ENCODE measurements around the gene ADAD2. TPM values are rescaled to one million over a fixed set of nuclear protein-coding genes. Genes with fewer than 3 reads are reported as not detected.

Gene ADAD2
- total and polyA plus RNA-seq, 4 donors = 0.14 to 0.44 (median 0.33) TPM; not detected in 1

DNA sequence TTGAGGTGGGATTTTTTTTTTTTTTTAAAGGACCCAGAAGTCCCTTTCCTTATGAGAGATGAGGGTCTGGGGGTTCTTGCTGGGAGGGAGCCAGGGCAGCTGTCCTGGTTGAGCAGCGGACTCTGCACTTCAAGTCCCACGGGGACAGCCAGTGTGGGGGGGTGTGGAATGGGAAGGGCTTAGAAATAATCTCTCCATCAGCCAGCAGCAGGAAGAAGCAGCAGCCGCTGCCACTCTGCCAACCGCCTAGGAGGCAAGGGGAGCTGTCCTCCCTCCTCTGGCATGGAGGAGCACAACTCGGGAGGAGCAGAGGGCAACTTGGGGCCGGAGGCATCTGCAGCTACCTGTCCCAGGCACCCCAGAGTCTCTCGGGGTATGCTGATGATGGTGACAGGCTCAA, 49.0 kb downstream of the ADAD2 start, which contains the start of gene KCNG4:
Gene KCNG4, minus strand, starts transcription at position 104 of the 400 bp plus-strand sequence. CDS start 2,527 bp downstream, outside the sequence.
- Histone ChIP-seq H3K27me3 (ENCODE audit: control insufficient read depth in 4 of 4, insufficient read depth in 4 of 4, low read length in 3 of 4) (peaks cover 0 to 4% (median 1%) of the 10 kb centered on the region in 4 donors), H3K4me1 (ENCODE audit: control insufficient read depth in 4 of 4, insufficient read depth in 4 of 4, low read length in 3 of 4) (no peaks in the 10 kb centered on the region), H3K9ac (ENCODE audit: low read depth in 1 of 2, low read length in 2 of 2) (no peak within 1 kb of the TSS), H3K36me3 (ENCODE audit: control insufficient read depth in 4 of 4, insufficient read depth in 3 of 4, low read depth in 1 of 4, low read length in 3 of 4) (no peaks in the 10 kb centered on the region), H3K27ac (ENCODE audit: low read depth in 1 of 2, low read length in 2 of 2) (no peak within 1 kb of the TSS), H3K9me3 (ENCODE audit: control insufficient read depth in 4 of 4, low read length in 3 of 4) (peaks cover 0 to 2% (median 0%) of the 10 kb centered on the region in 4 donors), H3K4me3 (ENCODE audit: low read depth in 1 of 3, low read length in 3 of 3) (no peak within 1 kb of the TSS)
- WGBS = 35% methylated on average over 7 of the region's 7 CpGs
- DNase-seq (ENCODE audit: low spot score) = no peak
- no peak for TF ChIP-seq JUND (IDR thresholded peaks at IDR 0.05)
- TF ChIP-seq, protein P1, sequence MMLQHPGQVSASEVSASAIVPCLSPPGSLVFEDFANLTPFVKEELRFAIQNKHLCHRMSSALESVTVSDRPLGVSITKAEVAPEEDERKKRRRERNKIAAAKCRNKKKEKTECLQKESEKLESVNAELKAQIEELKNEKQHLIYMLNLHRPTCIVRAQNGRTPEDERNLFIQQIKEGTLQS (IDR thresholded peaks at IDR 0.05) = no peak
- no peak for TF ChIP-seq SP1 (IDR thresholded peaks at IDR 0.05)
- TF ChIP-seq EGR1 (IDR thresholded peaks at IDR 0.05; ENCODE audit: low read depth in 2 of 2) = no peak
- TF ChIP-seq, protein P2, sequence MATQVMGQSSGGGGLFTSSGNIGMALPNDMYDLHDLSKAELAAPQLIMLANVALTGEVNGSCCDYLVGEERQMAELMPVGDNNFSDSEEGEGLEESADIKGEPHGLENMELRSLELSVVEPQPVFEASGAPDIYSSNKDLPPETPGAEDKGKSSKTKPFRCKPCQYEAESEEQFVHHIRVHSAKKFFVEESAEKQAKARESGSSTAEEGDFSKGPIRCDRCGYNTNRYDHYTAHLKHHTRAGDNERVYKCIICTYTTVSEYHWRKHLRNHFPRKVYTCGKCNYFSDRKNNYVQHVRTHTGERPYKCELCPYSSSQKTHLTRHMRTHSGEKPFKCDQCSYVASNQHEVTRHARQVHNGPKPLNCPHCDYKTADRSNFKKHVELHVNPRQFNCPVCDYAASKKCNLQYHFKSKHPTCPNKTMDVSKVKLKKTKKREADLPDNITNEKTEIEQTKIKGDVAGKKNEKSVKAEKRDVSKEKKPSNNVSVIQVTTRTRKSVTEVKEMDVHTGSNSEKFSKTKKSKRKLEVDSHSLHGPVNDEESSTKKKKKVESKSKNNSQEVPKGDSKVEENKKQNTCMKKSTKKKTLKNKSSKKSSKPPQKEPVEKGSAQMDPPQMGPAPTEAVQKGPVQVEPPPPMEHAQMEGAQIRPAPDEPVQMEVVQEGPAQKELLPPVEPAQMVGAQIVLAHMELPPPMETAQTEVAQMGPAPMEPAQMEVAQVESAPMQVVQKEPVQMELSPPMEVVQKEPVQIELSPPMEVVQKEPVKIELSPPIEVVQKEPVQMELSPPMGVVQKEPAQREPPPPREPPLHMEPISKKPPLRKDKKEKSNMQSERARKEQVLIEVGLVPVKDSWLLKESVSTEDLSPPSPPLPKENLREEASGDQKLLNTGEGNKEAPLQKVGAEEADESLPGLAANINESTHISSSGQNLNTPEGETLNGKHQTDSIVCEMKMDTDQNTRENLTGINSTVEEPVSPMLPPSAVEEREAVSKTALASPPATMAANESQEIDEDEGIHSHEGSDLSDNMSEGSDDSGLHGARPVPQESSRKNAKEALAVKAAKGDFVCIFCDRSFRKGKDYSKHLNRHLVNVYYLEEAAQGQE (IDR thresholded peaks at IDR 0.05) = no peak
- no peak for TF ChIP-seq HNF4G (IDR thresholded peaks at IDR 0.05)
- no peak for TF ChIP-seq TAF1 (conservative IDR thresholded peaks at IDR 0.05)
- TF ChIP-seq GABPA (IDR thresholded peaks at IDR 0.05 in 1 of 2, conservative IDR thresholded peaks at IDR 0.05 in 1 of 2) = no peak
- TF ChIP-seq, protein P3, sequence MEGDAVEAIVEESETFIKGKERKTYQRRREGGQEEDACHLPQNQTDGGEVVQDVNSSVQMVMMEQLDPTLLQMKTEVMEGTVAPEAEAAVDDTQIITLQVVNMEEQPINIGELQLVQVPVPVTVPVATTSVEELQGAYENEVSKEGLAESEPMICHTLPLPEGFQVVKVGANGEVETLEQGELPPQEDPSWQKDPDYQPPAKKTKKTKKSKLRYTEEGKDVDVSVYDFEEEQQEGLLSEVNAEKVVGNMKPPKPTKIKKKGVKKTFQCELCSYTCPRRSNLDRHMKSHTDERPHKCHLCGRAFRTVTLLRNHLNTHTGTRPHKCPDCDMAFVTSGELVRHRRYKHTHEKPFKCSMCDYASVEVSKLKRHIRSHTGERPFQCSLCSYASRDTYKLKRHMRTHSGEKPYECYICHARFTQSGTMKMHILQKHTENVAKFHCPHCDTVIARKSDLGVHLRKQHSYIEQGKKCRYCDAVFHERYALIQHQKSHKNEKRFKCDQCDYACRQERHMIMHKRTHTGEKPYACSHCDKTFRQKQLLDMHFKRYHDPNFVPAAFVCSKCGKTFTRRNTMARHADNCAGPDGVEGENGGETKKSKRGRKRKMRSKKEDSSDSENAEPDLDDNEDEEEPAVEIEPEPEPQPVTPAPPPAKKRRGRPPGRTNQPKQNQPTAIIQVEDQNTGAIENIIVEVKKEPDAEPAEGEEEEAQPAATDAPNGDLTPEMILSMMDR (IDR thresholded peaks at IDR 0.05; ENCODE audit: low read depth, low read length, missing input control) = no peak
- TF ChIP-seq RAD21 (IDR thresholded peaks at IDR 0.05) = no peak
- TF ChIP-seq, protein P4, sequence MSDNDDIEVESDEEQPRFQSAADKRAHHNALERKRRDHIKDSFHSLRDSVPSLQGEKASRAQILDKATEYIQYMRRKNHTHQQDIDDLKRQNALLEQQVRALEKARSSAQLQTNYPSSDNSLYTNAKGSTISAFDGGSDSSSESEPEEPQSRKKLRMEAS (IDR thresholded peaks at IDR 0.05) = no peak
- TF ChIP-seq NR2F2 (IDR thresholded peaks at IDR 0.05) = no peak
- no peak for TF ChIP-seq ZBTB33 (IDR thresholded peaks at IDR 0.05)
- no peak for TF ChIP-seq FOXA1 (IDR thresholded peaks at IDR 0.05)
- TF ChIP-seq YY1 (IDR thresholded peaks at IDR 0.05) = no peak

GRCh38 chr16:84240455-84240854, 49.5 kb downstream of the ADAD2 start:
- no peak for DNase-seq (ENCODE audit: low spot score)
- H3K36me3 ChIP-seq (ENCODE audit: control insufficient read depth in 4 of 4, insufficient read depth in 3 of 4, low read depth in 1 of 4, low read length in 3 of 4) = no peaks in the 10 kb centered on the region
- TF ChIP-seq, protein P1 (IDR thresholded peaks at IDR 0.05) = no peak
- TF ChIP-seq EGR1 (IDR thresholded peaks at IDR 0.05; ENCODE audit: low read depth in 2 of 2) = no peak
- TF ChIP-seq YY1 (IDR thresholded peaks at IDR 0.05) = no peak
- no peak for TF ChIP-seq TAF1 (conservative IDR thresholded peaks at IDR 0.05)
- no peak for TF ChIP-seq HNF4A (conservative IDR thresholded peaks at IDR 0.05)
- no peak for TF ChIP-seq RXRA (IDR thresholded peaks at IDR 0.05)
- TF ChIP-seq, protein P4 (IDR thresholded peaks at IDR 0.05) = no peak
- TF ChIP-seq SP1 (IDR thresholded peaks at IDR 0.05) = no peak
- no peaks in the 10 kb centered on the region for H3K4me1 ChIP-seq (ENCODE audit: control insufficient read depth in 4 of 4, insufficient read depth in 4 of 4, low read length in 3 of 4)
- H3K27ac ChIP-seq (ENCODE audit: low read depth in 1 of 2, low read length in 2 of 2) = no peak overlapping the region
- H3K9ac ChIP-seq (ENCODE audit: low read depth in 1 of 2, low read length in 2 of 2) = no peak overlapping the region
- peaks cover 0 to 2% (median 0%) of the 10 kb centered on the region in 4 donors for H3K9me3 ChIP-seq (ENCODE audit: control insufficient read depth in 4 of 4, low read length in 3 of 4)
- WGBS = 71% methylated on average over 2 of the region's 2 CpGs
- H3K27me3 ChIP-seq (ENCODE audit: control insufficient read depth in 4 of 4, insufficient read depth in 4 of 4, low read length in 3 of 4) = peaks cover 0 to 4% (median 1%) of the 10 kb centered on the region in 4 donors
- no peak overlapping the region for H3K4me3 ChIP-seq (ENCODE audit: low read depth in 1 of 3, low read length in 3 of 3)

Measured in liver (tissue), 9 donors.